Colonic mucosa (tissue), 4 donors: ENCODE measurements around the gene MUCL3. TPM values are rescaled to one million over a fixed set of nuclear protein-coding genes. Genes with fewer than 3 reads are reported as not detected.
A peak's percentile ranks its signal among the peaks of the same experiment; 100 is the strongest.

Experiments used
- DNase-seq: peaks from one replicate; pipeline ENCODE4 v3.0.0-alpha.2; 2020
- H3K27ac ChIP-seq: fragments of 200-600 bp; one replicate; pipeline ENCODE4 v1.8.0; 2021
- H3K27me3 ChIP-seq: fragments of 200-600 bp; one replicate; pipeline ENCODE4 v1.8.0; 2021
- H3K36me3 ChIP-seq: fragments of 200-600 bp; one replicate; pipeline ENCODE4 v1.8.0; 2021
- H3K4me1 ChIP-seq: fragments of 200-600 bp; one replicate; pipeline ENCODE4 v1.8.0; 2021; ENCODE audit warnings: mild to moderate bottlenecking
- H3K4me3 ChIP-seq: fragments of 200-600 bp; one replicate; pipeline ENCODE4 v1.8.0; 2021
- H3K9ac ChIP-seq, 2 donors: one replicate each; pipeline ENCODE4 v1.7.0; 2013; ENCODE audit warnings: control low read depth in 2 of 2, low read depth in 2 of 2, low read length in 2 of 2
- H3K9me3 ChIP-seq: fragments of 200-600 bp; one replicate; pipeline ENCODE4 v1.8.0; 2021
- CTCF ChIP-seq: fragments of 200-600 bp; IDR thresholded peaks from one replicate; pipeline ENCODE4 v1.8.0; 2022; ENCODE audit warnings: antibody characterized with exemption, mild to moderate bottlenecking
- intact Hi-C: fragments of 100-400 bp; cut with DNase I; formaldehyde crosslinking; loops from one replicate; pipeline ENCODE4 v1.14.1; 2022
- total RNA-seq, 2 donors: library from RNA; stranded (reverse); fragmentation: NEBNext Ultra II Directional in 1 of 2; extraction: Animal tissue kit (Norgen Biotek cat#: 25700) in 1 of 2; gene quantifications; one replicate each; pipeline ENCODE4 v1.2.1, GENCODE V29; 2021
- donor health status: healthy.
- donor health status: DM: no; HTN: no; CAD: no.
- donor health status: DM: no; HTN: no; CAD: no.

MUCL3 gene
- total RNA-seq, 2 donors from 2014 or later = 0.30 TPM; not detected in 1

DNA sequence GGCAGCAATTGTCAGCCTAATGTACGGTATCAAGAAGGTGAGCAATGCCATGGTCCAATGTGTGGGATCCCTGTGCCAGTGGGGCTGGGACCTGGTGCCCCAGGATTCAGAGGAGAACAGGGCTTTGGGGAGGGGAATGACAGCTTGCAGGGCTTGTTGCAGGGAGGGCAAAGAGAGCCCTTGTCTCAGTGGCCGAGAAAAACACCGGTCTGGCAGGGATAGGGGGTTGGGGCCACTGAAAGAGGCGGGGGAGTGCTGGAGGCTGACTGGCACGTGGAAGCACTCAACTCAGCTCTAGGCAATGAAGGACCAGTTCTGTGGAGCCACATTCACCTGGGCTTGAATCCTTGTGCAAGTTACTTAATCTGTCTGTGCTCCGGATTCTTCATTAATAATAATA, 3.5 kb upstream of the MUCL3 start:
- Histone ChIP-seq H3K27me3 (no peaks in the 10 kb centered on the region), H3K9ac (no peak overlapping the region), H3K9me3 (no peaks in the 10 kb centered on the region), H3K4me1 (no peaks in the 10 kb centered on the region), H3K27ac (no peak overlapping the region), H3K4me3 (no peak overlapping the region), H3K36me3 (no peaks in the 10 kb centered on the region)
- no peak for TF ChIP-seq CTCF
- DNase-seq = no peak
- intact Hi-C loops = no loop called here

DNA sequence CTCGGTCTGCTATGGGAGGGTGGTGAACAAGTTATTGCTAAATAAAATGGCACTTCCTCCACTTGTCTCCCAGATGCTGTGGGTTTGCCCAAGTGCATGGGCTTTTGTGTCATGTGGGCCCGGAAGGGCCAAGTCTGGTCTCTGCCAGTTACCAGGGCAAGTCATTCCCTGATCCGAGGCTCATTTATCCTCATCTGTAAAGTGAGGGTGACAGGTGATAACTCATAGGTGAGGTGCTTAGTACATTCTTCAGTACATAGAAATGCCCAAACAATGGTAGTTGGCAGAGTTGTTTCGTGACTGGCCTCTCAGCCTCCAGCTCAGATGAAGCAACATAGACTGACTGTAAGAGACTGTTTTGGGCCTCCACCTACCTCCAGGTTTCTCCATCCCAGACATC, 2.0 kb upstream of the MUCL3 start:
- TF ChIP-seq CTCF = no peak

GRCh38 chr6:30939473-30939872, 1.3 kb upstream of the MUCL3 start:
- no peaks in the 10 kb centered on the region for H3K36me3 ChIP-seq
- TF ChIP-seq CTCF = no peak
- H3K27ac ChIP-seq = no peak overlapping the region
- intact Hi-C loops = no loop called here
- H3K4me3 ChIP-seq = no peak overlapping the region
- H3K4me1 ChIP-seq = no peaks in the 10 kb centered on the region
- no peaks in the 10 kb centered on the region for H3K27me3 ChIP-seq
- no peaks in the 10 kb centered on the region for H3K9me3 ChIP-seq
- no peak for DNase-seq
- no peak overlapping the region for H3K9ac ChIP-seq

More for the DNA sequence above, 2.0 kb upstream of the MUCL3 start:
- Histone ChIP-seq H3K9me3 (no peaks in the 10 kb centered on the region), H3K36me3 (no peaks in the 10 kb centered on the region), H3K9ac (no peak overlapping the region), H3K27ac (no peak overlapping the region), H3K27me3 (no peaks in the 10 kb centered on the region), H3K4me3 (no peak overlapping the region), H3K4me1 (no peaks in the 10 kb centered on the region)
- DNase-seq = no peak
- intact Hi-C loops = no loop called here

DNA sequence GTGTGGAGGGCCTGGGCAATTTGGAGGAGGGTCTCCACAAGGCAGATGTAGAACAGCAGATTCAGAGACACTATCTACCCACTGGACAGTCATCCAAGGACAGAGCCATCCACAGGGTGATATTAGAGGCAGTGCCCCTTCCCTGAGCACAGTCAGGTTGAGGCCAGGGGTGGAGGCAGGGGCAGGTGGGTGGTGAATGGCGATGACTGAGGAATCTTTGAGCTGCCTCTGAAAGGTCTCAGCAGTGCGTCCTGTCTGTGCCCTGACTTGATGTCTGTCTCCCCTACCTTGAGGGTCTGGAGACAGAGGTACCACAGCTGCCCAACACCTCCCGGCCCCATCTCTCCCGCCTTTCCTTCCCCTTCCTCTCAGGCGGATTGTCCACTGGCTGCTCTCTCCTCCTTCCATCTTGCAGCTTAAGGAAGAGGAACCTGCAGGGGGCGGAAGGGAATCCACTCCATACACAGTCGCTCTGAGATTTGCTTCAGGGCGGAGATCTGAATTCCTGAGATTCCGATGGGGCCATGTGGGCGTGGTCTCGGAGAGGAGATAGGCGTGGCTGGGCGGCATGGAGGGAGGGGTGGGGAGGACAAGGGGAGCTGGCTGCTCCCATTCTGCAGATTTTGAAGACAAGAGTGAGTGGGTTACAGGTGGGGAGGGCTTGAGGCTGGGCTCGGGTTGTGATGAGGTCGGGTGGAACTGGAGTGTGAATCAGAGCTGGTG, 1.7 kb downstream of the MUCL3 start:
- H3K27ac ChIP-seq = no peak overlapping the region
- TF ChIP-seq CTCF = no peak
- intact Hi-C loops = no loop called here

GRCh38 chr6:30944051-30944450, 3.3 kb downstream of the MUCL3 start:
- DNase-seq = no peak
- Histone ChIP-seq H3K27ac (no peak overlapping the region), H3K4me3 (no peak overlapping the region), H3K9me3 (no peaks in the 10 kb centered on the region), H3K27me3 (no peaks in the 10 kb centered on the region), H3K9ac (no peak overlapping the region), H3K4me1 (no peaks in the 10 kb centered on the region), H3K36me3 (no peaks in the 10 kb centered on the region)
- no peak for TF ChIP-seq CTCF
- intact Hi-C loops = no loop called here

More for the DNA sequence above, 1.7 kb downstream of the MUCL3 start:
- Histone ChIP-seq H3K36me3 (no peaks in the 10 kb centered on the region), H3K9me3 (no peaks in the 10 kb centered on the region), H3K27me3 (no peaks in the 10 kb centered on the region), H3K9ac (no peak overlapping the region), H3K4me3 (no peak overlapping the region), H3K4me1 (no peaks in the 10 kb centered on the region)
- DNase-seq = peak; percentile 79
